ENCODE results near the gene CD82.

CD82 gene

DNA sequence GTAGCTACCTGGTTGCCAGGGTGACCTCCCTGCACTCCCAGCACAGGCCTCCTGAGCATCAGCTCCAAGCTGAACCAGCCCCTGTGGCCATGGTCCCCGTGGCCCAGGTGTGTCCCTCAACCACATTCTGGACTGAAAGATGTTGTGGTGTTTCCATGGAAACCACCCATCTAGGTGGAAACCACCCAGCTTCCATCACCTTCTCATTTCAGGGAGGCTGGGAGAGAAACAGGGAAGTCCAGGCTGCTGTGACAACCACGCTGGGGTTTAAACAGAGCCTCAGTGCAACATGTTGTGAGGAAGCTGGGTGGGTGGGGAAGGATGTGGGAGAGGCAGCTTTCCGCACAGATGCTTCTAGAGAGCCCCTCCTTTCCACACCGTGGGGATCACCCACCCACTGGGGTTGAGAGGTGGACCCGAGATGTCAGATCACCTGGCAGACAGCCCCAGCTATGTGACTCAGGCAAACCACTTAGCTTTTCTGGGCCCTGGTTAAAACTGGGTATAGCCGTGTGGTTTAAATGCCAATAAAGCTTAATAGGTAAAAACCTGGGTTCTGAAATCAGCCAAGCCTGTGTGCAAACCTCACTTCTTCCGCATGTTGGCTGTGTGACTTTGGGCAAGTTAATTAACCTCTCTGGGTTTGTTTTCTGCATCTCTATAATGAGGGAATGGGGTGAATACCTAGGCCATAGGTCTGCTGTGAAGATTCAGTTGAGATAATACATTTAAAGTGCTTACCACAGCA is 46.4 kb downstream of the CD82 start:
- TF ChIP-seq, protein P1, sequence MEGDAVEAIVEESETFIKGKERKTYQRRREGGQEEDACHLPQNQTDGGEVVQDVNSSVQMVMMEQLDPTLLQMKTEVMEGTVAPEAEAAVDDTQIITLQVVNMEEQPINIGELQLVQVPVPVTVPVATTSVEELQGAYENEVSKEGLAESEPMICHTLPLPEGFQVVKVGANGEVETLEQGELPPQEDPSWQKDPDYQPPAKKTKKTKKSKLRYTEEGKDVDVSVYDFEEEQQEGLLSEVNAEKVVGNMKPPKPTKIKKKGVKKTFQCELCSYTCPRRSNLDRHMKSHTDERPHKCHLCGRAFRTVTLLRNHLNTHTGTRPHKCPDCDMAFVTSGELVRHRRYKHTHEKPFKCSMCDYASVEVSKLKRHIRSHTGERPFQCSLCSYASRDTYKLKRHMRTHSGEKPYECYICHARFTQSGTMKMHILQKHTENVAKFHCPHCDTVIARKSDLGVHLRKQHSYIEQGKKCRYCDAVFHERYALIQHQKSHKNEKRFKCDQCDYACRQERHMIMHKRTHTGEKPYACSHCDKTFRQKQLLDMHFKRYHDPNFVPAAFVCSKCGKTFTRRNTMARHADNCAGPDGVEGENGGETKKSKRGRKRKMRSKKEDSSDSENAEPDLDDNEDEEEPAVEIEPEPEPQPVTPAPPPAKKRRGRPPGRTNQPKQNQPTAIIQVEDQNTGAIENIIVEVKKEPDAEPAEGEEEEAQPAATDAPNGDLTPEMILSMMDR (IDR thresholded peaks at IDR 0.05; ENCODE audit: extremely low read depth, missing control alignments), result no peak
- peak; percentile 68 for DNase-seq (ENCODE audit: low spot score)

DNA sequence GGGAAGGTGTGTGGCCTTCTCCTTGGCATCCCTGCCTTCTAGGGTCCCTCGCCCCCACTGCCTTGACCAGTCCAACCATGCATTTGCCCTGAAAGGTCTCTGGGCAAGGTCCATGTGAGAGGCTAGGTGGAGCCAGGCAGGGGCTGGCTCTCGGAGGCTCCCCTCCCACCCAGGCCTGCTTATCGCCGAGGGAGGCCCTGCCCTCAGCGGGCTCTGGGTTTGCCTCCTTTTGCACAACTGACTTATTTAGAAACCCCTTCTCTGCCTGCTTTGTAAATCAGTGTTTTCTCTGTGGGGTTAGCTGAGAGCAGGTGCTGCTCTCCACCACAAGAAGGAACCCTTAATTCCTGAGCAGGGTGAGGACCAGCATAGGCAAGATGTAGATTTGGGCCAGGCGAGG is 47.7 kb downstream of the CD82 start:
- DNase-seq (ENCODE audit: low spot score), result no peak
- TF ChIP-seq, protein P1 (IDR thresholded peaks at IDR 0.05; ENCODE audit: extremely low read depth, missing control alignments), result no peak

DNA sequence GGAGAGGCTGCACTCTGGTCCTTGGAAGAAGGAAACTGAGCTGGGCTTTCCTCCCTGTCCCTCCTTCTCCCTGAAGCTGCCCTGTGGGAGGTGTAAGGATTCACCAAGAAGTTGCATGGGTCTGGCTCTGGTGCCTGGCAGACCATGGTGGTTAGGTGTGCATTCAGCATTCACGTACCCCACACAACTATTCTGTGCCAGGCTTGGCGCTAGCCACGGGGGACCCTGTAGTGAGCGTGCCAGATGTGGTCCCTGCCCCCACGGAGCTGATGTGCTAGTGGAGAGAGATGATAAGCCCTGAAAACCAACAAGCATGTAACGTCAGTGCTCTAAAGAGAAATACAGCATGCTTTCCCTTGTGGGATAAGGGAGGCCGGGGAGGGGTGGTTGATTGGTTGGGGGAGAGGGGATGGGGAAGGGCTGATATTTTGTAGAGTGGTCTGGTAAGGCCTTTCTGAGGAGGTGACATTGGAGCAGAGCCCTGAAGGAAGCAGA is 48.9 kb downstream of the CD82 start:
- DNase-seq (ENCODE audit: low spot score), result no peak
- TF ChIP-seq, protein P1 (IDR thresholded peaks at IDR 0.05; ENCODE audit: extremely low read depth, missing control alignments), result no peak

DNA sequence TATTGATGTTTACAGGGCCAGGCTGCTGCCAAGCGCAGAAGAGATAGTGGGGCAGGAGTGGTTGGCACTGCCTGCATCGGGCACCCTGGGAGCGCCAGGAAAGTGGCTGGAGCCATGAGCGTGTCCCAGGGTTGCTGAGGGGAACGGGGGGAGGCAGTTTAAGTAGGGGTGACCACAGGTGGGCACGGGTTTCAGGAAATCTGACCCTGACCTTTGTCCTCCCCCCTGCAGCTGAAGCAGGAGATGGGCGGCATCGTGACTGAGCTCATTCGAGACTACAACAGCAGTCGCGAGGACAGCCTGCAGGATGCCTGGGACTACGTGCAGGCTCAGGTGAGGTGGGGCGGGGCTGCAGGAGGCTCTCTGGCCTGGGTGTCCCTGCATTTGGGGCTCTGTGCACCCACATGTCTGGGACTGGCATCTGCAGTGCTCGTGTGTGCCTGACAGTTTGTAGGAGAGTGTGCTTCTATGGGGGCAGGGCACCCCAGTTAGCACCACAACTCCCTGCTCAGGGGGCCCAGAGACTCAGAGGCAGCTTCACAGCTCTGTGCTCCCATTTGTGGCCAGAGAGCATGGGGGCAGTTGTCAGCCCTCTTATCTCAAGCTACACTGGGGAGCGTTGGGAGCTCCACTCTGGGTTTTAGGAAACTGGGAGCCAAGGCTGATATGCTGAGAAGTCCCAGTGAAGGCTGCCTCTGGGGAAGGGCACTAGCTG is 49.7 kb downstream of the CD82 start:
- TF ChIP-seq, protein P1 (IDR thresholded peaks at IDR 0.05; ENCODE audit: extremely low read depth, missing control alignments), result no peak
- DNase-seq (ENCODE audit: low spot score), result no peak

DNA sequence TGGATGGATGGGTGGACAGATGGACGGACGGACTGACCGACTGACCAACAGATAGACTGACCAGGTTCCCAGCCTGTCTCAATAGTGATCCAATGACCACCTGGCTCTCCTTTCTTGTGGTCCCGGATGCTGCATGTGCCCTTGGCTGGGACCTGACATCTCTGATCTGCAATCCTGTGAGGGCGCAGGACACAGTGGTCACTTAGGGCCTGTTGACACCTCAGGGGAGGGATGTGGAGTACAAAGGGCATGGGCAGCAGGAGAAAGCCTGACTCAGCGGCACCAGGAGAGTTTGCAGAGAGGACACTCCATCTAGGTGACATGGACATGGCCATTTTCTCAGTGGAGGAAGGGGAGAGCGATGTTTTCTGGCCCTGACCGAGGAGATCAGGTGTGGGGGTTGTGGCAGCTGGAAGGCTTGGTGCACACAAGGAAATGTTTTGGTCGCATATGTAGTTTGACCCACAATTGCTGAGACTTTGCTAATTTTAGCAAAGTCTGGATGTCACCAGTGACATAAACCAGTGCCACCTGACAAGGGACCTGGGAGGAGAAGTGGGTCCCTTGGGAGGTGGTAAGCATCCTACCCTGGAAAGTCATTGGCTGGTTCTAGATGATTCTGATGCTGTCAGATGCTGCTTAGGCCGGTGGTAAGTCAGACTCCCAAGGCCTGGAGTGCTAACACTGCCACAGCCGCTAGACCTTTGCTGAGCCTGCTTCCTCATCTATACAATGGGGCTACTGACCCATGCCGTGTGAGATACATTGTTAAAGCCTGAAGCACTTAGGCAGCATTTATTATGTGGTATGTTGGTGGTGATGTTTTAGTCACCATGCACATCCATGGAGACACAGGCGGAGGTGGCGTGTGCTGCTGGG is 50.7 kb downstream of the CD82 start:
- TF ChIP-seq, protein P1 (IDR thresholded peaks at IDR 0.05; ENCODE audit: extremely low read depth, missing control alignments), result no peak
- no peak for DNase-seq (ENCODE audit: low spot score)

DNA sequence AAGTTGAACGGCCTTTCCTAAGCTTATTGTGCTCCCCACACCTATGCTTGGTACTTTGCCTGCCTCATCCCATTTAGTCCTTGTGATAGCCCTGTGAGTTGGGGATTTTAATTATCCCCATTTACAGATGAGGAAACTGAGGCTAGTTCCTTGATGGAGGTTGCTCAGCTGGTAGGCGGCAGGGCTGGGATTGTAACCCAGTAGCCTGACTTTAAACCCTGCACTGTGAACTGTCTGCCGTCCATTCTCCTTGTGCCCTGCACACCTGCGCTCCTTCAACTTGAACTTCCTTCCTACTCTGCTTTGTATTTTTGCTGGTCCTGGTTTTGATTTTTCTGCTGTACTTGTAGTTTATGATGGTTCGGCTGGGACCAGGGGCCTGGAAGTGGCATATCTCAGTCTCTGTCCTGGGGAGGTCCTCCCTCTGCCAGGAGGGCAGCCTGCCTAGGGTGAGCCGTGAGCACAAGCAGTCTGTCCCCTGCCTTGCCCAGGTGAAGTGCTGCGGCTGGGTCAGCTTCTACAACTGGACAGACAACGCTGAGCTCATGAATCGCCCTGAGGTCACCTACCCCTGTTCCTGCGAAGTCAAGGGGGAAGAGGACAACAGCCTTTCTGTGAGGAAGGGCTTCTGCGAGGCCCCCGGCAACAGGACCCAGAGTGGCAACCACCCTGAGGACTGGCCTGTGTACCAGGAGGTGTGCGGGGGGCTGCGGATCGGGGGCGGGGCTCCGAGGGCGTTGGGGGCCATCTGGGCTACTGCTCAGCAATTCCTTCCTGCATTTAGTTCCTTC is 52.4 kb downstream of the CD82 start:
- no peak for DNase-seq (ENCODE audit: low spot score)
- TF ChIP-seq, protein P1 (IDR thresholded peaks at IDR 0.05; ENCODE audit: extremely low read depth, missing control alignments), result no peak
